Panc1 (cell line): ENCODE results near the gene PPP1R8. TPM values are rescaled to one million over a fixed set of nuclear protein-coding genes. Genes with fewer than 3 reads are reported as not detected.

ENCODE experiments used
- ATAC-seq: fragments of 200-7000 bp; cut with Tn5 transposase; 2 replicates; pipeline ENCODE4 v1.9.1; 2020; ENCODE audit warnings: mild to moderate bottlenecking, moderate library complexity
- BruUV-seq: library from RNA; stranded (reverse); fragments of 400-500 nt; replicated peaks from 2 replicates; lab custom pipeline; 2021; lab: Mats Ljungman, UMichigan
- CTCF ChIA-PET: fragments of 300-600 bp; sonication (Branson Sonifier 250); formaldehyde crosslinking; loops from one replicate; lab custom pipeline; 2022; ENCODE audit warnings: antibody characterized with exemption; lab: Charles Lee
- POLR2A ChIA-PET: fragments of 300-600 bp; sonication (Branson Sonifier 250); formaldehyde crosslinking; loops from one replicate; lab custom pipeline; 2022; ENCODE audit warnings: antibody characterized with exemption; lab: Charles Lee
- DNase-seq: peaks from one replicate; pipeline ENCODE4 v3.0.0-alpha.2; 2010; ENCODE audit warnings: low read depth, low spot score
- H3K27ac ChIP-seq: 2 replicates; pipeline ENCODE4 v1.5.1; 2011; ENCODE audit warnings: mild to moderate bottlenecking, low read length, inconsistent platforms
- H3K27me3 ChIP-seq: fragments of 200-500 bp; sonication (Bioruptor generic); 2 replicates; pipeline ENCODE4 v1.6.0; 2014; ENCODE audit warnings: low read length, inconsistent platforms; ENCODE audit not compliant: control insufficient read depth, insufficient read depth
- H3K36me3 ChIP-seq: fragments of 200-500 bp; sonication (Bioruptor generic); 2 replicates; pipeline ENCODE4 v1.5.1; 2014; ENCODE audit warnings: inconsistent platforms, mild to moderate bottlenecking, low read length, moderate library complexity; ENCODE audit not compliant: control insufficient read depth, insufficient read depth
- H3K4me1 ChIP-seq: 2 replicates; pipeline ENCODE4 v1.5.1; 2011; ENCODE audit warnings: inconsistent platforms, mild to moderate bottlenecking, low read length, moderate library complexity; ENCODE audit not compliant: control insufficient read depth, insufficient read depth
- H3K4me3 ChIP-seq, 2 experiments: 2 replicates each; pipeline ENCODE4 v1.5.1; 2011 to 2012; ENCODE audit warnings: low read depth in 2 of 2, low read length in 2 of 2, mild to moderate bottlenecking in 2 of 2, inconsistent platforms in 1 of 2, moderate library complexity in 1 of 2
- H3K9me3 ChIP-seq: fragments of 200-500 bp; sonication (Bioruptor generic); 2 replicates; pipeline ENCODE4 v1.5.1; 2014; ENCODE audit warnings: low read depth, mild to moderate bottlenecking, inconsistent platforms, low read length, moderate library complexity; ENCODE audit not compliant: control insufficient read depth, insufficient read depth
- CTCF ChIP-seq: fragments of 450-650 bp; IDR thresholded peaks from 2 replicates; pipeline ENCODE4 v1.5.1; 2017; ENCODE audit warnings: mild to moderate bottlenecking
- POLR2AphosphoS5 ChIP-seq: IDR thresholded peaks from 2 replicates; pipeline ENCODE4 v1.6.1; 2012; ENCODE audit warnings: mild to moderate bottlenecking, low read depth, low read length, moderate library complexity
- REST ChIP-seq, 2 experiments: IDR thresholded peaks; 2 replicates each; pipeline ENCODE4 v1.6.1; 2011 to 2012; ENCODE audit warnings: low read depth in 2 of 2, control low read depth in 1 of 2, low read length in 1 of 2, mild to moderate bottlenecking in 1 of 2, moderate library complexity in 1 of 2; ENCODE audit not compliant: insufficient read depth in 1 of 2
- SIN3A ChIP-seq: IDR thresholded peaks from 2 replicates; pipeline ENCODE4 v1.6.1; 2012; ENCODE audit warnings: low read depth, mild to moderate bottlenecking, low read length, moderate library complexity, borderline replicate concordance; ENCODE audit not compliant: insufficient read depth
- TCF7L2 ChIP-seq: IDR thresholded peaks from 2 replicates; pipeline ENCODE4 v1.6.1; 2011; ENCODE audit warnings: mild to moderate bottlenecking, low read depth, low read length, inconsistent platforms
- in situ Hi-C: cut with HindIII; loops from 2 replicates; pipeline ENCODE4 v1.10.0; 2016; ENCODE audit warnings: low sequenced_read_pairs, low pct_unique_long_range_greater_than_20kb
- intact Hi-C: fragments of 100-400 bp; cut with micrococcal nuclease; formaldehyde crosslinking; loops from one replicate; pipeline ENCODE4 v1.10.0; 2022; ENCODE audit not compliant: unreplicated experiment
- total RNA-seq: library from RNA; stranded (reverse); gene quantifications from one replicate; pipeline ENCODE4 v1.2.1, GENCODE V29; 2021; ENCODE audit not compliant: unreplicated experiment

Gene PPP1R8
- total RNA-seq, 1 experiment from 2014 or later = 59.7 TPM

- Histone ChIP-seq H3K9me3 (no peaks in the 10 kb centered on the region), H3K27ac (no peak overlapping the region), H3K27me3 (no peaks in the 10 kb centered on the region), H3K4me3 (no peak overlapping the region), H3K4me1 (no peaks in the 10 kb centered on the region), H3K36me3 (no peaks in the 10 kb centered on the region)
- ATAC-seq (peak; percentile 94), DNase-seq (peak; percentile 67)
- in situ Hi-C loops = no loop called here
- BruUV-seq = no TSS peak
- ChIA-PET POLR2A (interaction anchor here (0.5 kb wide), 1 partner anchor 62 kb away, joined by 8 read pairs; no protein-coding TSS in a partner anchor), CTCF (interaction anchor here (0.6 to 1.3 kb wide), 3 partner anchors 14 to 121 kb away, joined by 3 to 6 read pairs (median 3); partner anchors contain the start of gene THEMIS2)
- TF ChIP-seq CTCF (peak; percentile 96), REST (IDR thresholded peaks at IDR 0.05; ENCODE audit: insufficient read depth in 1 of 2, low read depth in 2 of 2, low read length in 1 of 2) (no peak), POLR2AphosphoS5 (no peak)
- intact Hi-C loops = no loop called here
Observed at GRCh38 chr1:27858072-27858948, 27.7 kb downstream of the PPP1R8 start.

- Histone ChIP-seq H3K27ac (no peak overlapping the region), H3K36me3 (no peaks in the 10 kb centered on the region), H3K4me3 (no peak overlapping the region), H3K9me3 (no peaks in the 10 kb centered on the region), H3K27me3 (no peaks in the 10 kb centered on the region), H3K4me1 (no peaks in the 10 kb centered on the region)
- ATAC-seq = no peak
- POLR2A ChIA-PET = interaction anchor here (0.5 kb wide), 1 partner anchor 61 kb away, joined by 8 read pairs; no protein-coding TSS in a partner anchor
- BruUV-seq = no TSS peak
- no peak for TF ChIP-seq SIN3A
- no peak for TF ChIP-seq REST (IDR thresholded peaks at IDR 0.05; ENCODE audit: insufficient read depth in 1 of 2, low read depth in 2 of 2, low read length in 1 of 2)
- no peak for TF ChIP-seq CTCF
- no peak for TF ChIP-seq POLR2AphosphoS5
- TF ChIP-seq TCF7L2 = no peak
- no peak for DNase-seq
- intact Hi-C loops (no loop called here), in situ Hi-C loops (no loop called here)
- CTCF ChIA-PET = no interaction called here
Observed at GRCh38 chr1:27858949-27859576, 28.5 kb downstream of the PPP1R8 start.
